Thoracic aorta (tissue), 2 donors: ENCODE measurements around the gene TMEM134. TPM values are rescaled to one million over a fixed set of nuclear protein-coding genes. Genes with fewer than 3 reads are reported as not detected.
A peak's percentile ranks its signal among the peaks of the same experiment; 100 is the strongest.

Source experiments
- ATAC-seq: fragments of 150-250 bp; one replicate; pipeline ENCODE4 v1.8.0; 2017; ENCODE audit warnings: low read depth; ENCODE audit not compliant: insufficient number of reproducible peaks, low FRiP score
- DNase-seq: peaks from one replicate; pipeline ENCODE4 v3.0.0-alpha.2; 2020; ENCODE audit warnings: low spot score
- H3K27ac ChIP-seq, 2 donors: fragments of 200-600 bp; sonication (generic); 1 replicate in 1 of 2; 2 replicates in 1 of 2; pipeline ENCODE4 v1.5.1; 2016; ENCODE audit warnings: mild to moderate bottlenecking in 2 of 2, moderate library complexity in 2 of 2
- H3K27me3 ChIP-seq: fragments of 200-600 bp; sonication (generic); replicated peaks from 2 replicates; pipeline ENCODE4 v1.6.0; 2016; ENCODE audit warnings: mild to moderate bottlenecking; ENCODE audit not compliant: insufficient read depth
- H3K36me3 ChIP-seq: fragments of 200-600 bp; sonication (generic); one replicate; pipeline ENCODE4 v1.5.1; 2016
- H3K4me1 ChIP-seq, 2 donors: fragments of 200-600 bp; sonication (generic); 1 replicate in 1 of 2; 2 replicates in 1 of 2; pipeline versions ENCODE4 v1.5.1 to v1.6.0; 2016; ENCODE audit warnings: low read depth in 2 of 2, mild to moderate bottlenecking in 1 of 2; ENCODE audit not compliant: control insufficient read depth in 1 of 2
- H3K4me3 ChIP-seq: fragments of 200-600 bp; sonication (generic); 2 replicates; pipeline ENCODE4 v1.5.1; 2016; ENCODE audit warnings: mild to moderate bottlenecking
- H3K9me3 ChIP-seq: fragments of 200-600 bp; sonication (generic); 2 replicates; pipeline ENCODE4 v1.5.1; 2016
- total RNA-seq, 2 donors: library from RNA; depleted of rRNA; stranded (reverse); fragments of >200 nt; gene quantifications; one replicate each; pipeline versions ENCODE4 v1.1.0 to v1.2.3, GENCODE V29; 2016
- TF ChIP-seq, protein P1 (sequence below): fragments of 200-600 bp; sonication (generic); IDR thresholded peaks from one replicate; pipeline ENCODE4 v1.5.1; 2019; ENCODE audit warnings: antibody characterized with exemption

Gene TMEM134
- total RNA-seq, 2 donors from 2014 or later, result 66.7 to 67.7 TPM

DNA sequence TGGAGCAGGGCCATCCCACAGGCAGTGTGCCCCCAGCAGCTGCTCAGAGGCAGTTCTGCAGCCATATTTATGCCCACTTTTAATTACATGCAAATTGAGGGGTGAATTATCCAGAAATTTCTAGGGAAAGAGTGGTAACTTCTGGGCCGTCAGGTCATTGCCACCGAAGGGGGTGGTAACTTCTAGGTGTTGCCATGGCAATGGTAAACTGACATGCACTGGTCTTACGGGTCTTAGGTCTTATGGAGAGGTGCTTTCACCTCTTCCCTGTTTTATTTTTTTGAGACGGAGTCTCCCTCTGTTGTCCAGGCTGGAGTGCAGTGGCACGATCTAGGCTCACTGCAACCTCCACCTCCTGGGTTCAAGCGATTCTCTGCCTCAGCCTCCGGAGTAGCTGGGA, 3.8 kb upstream of the TMEM134 start:
- Histone ChIP-seq H3K4me3 (no peak overlapping the region), H3K4me1 (peaks cover 5 to 13% of the 10 kb centered on the region in 2 donors), H3K9me3 (no peaks in the 10 kb centered on the region), H3K27ac (no peak overlapping the region), H3K27me3 (no peaks in the 10 kb centered on the region), H3K36me3 (no peaks in the 10 kb centered on the region)
- TF ChIP-seq, protein P1, sequence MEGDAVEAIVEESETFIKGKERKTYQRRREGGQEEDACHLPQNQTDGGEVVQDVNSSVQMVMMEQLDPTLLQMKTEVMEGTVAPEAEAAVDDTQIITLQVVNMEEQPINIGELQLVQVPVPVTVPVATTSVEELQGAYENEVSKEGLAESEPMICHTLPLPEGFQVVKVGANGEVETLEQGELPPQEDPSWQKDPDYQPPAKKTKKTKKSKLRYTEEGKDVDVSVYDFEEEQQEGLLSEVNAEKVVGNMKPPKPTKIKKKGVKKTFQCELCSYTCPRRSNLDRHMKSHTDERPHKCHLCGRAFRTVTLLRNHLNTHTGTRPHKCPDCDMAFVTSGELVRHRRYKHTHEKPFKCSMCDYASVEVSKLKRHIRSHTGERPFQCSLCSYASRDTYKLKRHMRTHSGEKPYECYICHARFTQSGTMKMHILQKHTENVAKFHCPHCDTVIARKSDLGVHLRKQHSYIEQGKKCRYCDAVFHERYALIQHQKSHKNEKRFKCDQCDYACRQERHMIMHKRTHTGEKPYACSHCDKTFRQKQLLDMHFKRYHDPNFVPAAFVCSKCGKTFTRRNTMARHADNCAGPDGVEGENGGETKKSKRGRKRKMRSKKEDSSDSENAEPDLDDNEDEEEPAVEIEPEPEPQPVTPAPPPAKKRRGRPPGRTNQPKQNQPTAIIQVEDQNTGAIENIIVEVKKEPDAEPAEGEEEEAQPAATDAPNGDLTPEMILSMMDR, result no peak
- DNase-seq (no peak), ATAC-seq (no peak)

DNA sequence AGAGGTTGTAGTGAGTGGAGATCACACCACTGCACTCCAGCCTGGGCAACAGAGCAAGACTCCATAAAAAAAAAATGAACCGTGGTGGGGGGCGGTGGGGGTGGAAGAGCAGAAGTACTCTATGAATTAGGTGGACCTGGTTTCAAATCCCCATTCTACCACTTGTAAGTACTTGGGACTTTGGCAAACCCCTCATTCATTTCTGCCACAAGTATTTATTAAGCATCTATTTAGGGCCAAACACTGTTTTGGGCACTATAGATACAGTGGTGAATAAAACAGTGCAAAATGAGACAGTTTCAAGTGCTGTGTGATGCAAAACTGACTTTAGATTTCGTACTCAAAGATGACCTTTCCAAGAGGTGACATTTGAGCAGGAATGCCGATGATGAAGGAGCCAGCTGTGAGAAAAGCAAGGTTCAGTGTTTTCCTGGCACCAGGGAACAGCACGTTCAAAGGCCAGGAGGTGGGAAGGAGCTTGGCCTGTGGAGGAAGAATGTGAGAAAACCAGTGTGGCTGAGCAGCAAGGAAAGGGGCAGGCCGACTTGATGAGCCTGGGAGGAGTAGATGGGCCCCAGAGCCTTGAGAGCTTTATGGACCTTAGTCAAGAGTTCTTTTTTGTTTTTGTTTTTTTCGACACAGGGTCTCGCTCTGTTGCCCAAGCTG, 1.4 kb upstream of the TMEM134 start:
- Histone ChIP-seq H3K4me1 (peaks cover 10 to 31% of the 10 kb centered on the region in 2 donors), H3K27me3 (no peaks in the 10 kb centered on the region), H3K27ac (no peak overlapping the region), H3K36me3 (no peaks in the 10 kb centered on the region), H3K9me3 (no peaks in the 10 kb centered on the region), H3K4me3 (no peak overlapping the region)
- DNase-seq (no peak), ATAC-seq (no peak)
- TF ChIP-seq, protein P1, result no peak

DNA sequence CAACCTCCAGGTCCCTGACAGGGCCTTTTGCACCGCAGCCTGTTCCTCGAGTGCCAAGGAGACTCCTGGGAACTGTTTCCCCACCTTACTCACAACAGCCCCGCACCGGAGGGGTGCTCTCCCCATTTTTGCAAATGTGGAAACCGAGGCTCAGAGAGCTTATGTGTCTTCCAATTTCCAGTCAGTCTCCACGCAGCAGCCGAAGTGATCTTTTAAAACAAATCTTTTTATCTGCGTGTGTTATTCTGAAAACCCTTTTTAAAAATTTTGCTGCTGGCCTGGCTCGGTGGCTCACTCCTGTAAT, 409 bp upstream of the TMEM134 start:
- Histone ChIP-seq H3K9me3 (no peaks in the 10 kb centered on the region), H3K36me3 (no peaks in the 10 kb centered on the region), H3K4me3 (peak overlapping the region; percentile 93), H3K27ac (peak overlapping the region; percentile 89 to 90), H3K4me1 (peaks cover 10 to 37% of the 10 kb centered on the region in 2 donors), H3K27me3 (no peaks in the 10 kb centered on the region)
- DNase-seq, result no peak
- ATAC-seq, result no peak
- TF ChIP-seq, protein P1, result no peak

DNA sequence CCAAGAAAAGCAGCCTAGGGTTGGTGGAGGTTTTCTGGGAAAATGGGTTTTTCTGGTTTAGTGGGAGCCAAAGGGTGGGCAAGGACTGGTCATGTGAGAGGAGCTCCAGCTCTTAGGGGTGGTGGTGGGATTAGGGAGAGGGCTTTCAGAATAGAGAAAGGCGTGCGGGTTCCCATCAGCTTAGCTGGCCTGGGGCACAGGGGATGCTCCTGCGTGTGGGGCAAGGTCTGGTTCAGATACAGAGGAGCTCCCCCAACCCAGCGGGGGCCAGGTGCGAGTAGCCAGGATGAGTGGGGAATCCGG, 644 bp downstream of the TMEM134 start:
- Histone ChIP-seq H3K36me3 (no peaks in the 10 kb centered on the region), H3K4me1 (peaks cover 10 to 44% of the 10 kb centered on the region in 2 donors), H3K4me3 (peak overlapping the region; percentile 93), H3K27ac (peak overlapping the region; percentile 65 to 89), H3K9me3 (no peaks in the 10 kb centered on the region), H3K27me3 (no peaks in the 10 kb centered on the region)
- TF ChIP-seq, protein P1, result no peak
- DNase-seq, result no peak
- no peak for ATAC-seq

DNA sequence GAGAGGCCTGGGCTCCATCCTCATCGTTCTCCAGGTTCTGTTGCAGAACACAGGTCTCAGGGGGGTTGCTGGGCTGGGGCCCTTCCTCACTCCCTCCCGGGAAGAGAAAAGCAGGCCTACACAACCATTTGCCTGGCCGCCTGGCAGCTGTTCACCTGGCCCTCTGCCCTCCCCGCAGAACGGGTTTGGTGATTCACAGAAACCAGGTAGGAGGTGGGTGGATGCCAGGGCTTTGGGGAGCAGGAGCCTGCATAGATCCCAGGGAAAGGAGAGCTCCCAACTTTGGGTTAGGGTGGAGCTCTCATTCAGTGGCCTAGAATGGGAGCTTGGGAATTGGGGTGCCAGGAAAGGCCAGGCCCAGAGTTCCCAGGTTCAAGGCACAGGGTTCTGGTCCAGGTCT, 995 bp downstream of the TMEM134 start:
- no peak for DNase-seq
- ATAC-seq, result no peak
- Histone ChIP-seq H3K9me3 (no peaks in the 10 kb centered on the region), H3K27ac (peak overlapping the region; percentile 65 to 89), H3K4me3 (peak overlapping the region; percentile 93), H3K4me1 (peaks cover 10 to 44% of the 10 kb centered on the region in 2 donors), H3K27me3 (no peaks in the 10 kb centered on the region), H3K36me3 (no peaks in the 10 kb centered on the region)
- TF ChIP-seq, protein P1, result no peak
